ENCODE data around the gene RAD51B. TPM values are rescaled to one million over a fixed set of nuclear protein-coding genes. Genes with fewer than 3 reads are reported as not detected.

The RAD51B gene
- polyA plus RNA-seq, 1 donor = 7.3 TPM

DNA sequence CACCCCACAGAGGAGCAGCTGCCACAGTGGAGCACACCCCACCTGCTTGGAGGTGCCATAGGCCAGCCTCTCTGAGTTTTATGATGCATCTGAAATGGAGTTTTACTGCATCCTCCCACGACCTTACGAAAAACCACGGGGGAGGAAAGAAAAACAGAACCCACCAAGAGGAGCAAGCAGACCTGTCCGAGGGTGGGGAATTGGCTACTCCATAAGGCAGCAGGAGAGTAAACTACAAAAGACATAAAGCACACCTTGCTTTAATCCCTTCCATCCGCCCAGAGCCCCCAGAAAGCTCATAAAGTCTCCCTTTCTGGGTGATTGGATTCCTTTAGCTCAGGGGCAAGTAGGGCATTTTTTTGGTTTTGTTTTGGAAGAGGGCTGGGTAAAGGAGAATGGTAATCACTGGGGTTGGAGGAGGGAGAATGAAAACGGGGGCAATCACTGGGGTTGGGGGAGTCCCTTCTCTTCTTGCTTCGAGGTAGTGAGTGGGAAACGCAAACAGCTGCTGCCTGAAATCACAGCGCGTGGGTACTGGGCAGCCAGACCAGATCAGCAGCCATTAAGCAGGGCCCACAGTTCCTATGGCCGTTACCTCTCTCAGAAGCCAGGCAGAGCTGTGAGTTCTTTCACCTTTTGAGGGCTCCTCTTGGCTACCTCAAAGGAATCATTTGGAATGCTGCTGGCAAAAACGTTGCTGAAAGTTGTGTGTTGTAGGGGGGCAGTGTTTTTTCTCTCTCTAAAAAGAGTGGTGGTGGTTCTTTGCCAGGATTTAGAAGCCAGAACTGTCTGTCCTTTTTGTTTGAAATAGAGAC, 539.6 kb downstream of the RAD51B start:
- DNase-seq (ENCODE audit: low read depth) = no peak

DNA sequence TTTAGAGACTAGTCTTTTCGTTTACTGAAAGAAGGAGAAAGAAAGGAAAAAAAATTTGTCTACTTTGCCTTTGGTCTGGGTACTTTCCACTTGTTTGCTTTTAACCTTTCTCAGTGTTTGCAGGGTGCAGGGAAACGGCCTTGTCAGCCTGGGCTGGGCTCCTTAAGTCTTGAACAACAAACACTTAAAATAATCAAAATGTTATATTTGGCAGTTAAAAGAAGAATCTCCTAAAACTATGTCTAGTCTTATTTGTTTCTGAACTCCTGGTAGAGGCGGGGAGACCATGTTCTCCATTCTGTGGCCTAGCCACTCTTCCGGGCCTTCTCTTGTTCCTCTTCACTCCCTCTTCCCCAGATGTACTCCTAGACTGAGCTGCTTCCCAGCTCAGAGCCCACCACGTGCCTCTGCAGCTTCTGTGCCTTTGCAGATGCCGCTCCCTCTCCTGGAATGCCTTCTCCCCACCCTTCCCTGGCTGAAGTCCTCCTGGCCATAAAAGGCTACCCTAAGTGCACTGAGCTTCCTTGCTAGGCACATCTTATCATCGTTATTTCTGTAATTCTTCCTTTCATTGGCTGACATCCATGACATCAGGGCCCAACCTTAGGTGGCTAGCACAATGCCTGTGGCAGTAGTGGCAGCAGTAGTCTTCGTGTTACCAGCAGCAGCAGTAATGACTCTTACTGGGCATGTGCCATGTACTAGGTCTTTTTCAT, 540.4 kb downstream of the RAD51B start:
- DNase-seq (ENCODE audit: low read depth) = no peak

DNA sequence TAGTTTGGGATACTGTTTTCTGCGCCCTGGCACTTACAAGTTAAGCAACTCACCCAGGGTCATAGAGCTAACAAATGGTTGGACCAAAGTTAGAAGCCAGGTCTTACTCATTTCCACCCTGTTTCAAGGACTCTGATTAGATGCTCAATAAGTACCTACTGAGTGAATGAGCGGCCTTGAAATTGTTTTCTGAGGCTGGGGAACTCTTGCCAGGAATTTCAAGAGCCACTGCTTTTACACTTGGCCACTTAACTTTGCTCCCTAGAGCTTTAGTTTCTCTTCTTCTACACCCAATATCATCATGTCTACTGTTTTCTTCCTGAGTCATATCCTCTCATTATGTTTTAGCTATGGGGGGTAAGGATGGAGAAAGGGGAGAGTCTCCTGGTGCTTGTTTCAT, 541.7 kb downstream of the RAD51B start:
- DNase-seq (ENCODE audit: low read depth) = no peak

DNA sequence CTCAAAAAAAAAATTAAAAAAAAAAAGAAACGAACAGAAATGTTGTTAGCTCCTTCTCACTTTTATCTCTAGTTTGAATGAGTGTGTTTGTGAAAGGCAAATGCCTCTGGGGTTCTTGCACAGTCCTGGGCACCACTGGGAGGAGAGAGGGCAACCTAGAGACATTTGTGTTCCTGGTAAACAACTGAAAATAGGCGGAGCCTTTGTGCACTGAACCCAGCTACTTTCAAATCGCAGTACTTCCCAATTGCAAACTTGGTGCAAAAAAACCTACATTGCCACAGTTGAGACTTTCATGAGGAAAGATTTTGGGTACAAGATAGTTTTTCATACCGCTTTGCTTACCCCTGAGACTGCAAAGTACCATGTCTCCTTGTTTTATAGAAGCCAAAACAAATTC, 543.3 kb downstream of the RAD51B start:
- no peak for DNase-seq (ENCODE audit: low read depth)

DNA sequence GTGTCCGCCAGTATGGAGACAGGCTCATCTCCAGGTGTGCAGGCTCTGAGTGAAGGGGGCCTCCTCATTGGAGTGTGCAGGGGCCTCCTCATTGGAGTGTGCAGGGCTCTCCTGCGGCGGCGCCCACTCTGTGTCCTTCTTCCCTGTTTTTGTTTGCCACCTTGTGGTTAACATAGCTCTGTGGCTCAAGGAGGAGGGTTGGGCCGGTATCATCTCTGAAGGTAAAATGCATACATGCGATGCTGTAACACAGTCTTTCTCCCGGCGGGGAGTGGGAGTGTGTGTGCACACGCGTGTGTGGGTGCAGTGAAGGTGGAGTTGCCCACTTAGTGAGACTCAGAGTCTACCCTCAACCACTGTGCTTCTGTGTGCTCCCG, 543.9 kb downstream of the RAD51B start:
- DNase-seq (ENCODE audit: low read depth) = no peak

DNA sequence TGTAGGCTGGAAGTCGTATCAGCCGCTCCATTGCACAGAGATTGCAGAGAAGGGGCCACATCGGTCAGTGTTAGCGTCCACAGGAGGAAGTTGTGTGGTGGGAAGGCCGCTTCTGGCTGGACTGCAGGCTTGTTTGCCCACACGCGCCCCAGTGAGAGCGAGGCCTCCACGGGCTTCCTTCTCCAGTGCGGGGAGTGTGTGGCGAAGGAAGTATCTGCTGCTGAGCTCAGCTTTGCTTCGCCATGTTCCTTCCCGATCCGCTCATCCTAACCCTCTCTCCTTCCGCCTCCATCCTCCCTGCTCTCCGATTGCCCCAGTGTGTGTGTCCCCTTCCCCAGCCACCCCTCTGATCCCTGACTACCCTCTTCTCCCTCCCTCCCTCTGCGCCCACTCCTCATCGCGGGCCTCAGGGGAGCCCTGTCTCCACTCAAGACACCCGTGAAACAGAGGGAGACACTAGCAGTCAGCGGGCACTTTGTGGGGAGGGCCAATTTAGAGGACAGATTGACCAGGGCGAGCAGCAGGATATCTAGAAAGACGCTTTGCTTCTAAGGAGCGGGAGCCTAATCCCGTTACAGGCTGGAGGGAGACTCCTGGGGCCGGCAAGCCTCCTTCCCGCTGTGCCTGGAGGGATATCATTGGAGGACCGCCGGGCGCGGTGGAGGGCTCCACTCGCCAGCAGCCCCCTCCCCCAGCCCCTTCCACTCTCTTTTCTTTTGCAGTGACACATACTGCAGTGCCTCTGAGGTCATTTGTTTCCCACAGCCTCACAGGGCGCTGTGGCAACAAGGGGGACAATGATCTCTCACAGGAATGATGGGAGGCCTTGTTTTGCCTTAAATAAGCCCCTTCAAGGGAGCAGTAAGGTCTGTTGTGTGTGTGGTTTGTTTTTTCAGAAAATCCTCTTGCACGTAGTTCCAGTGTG, 544.5 kb downstream of the RAD51B start:
- no peak for DNase-seq (ENCODE audit: low read depth)

DNA sequence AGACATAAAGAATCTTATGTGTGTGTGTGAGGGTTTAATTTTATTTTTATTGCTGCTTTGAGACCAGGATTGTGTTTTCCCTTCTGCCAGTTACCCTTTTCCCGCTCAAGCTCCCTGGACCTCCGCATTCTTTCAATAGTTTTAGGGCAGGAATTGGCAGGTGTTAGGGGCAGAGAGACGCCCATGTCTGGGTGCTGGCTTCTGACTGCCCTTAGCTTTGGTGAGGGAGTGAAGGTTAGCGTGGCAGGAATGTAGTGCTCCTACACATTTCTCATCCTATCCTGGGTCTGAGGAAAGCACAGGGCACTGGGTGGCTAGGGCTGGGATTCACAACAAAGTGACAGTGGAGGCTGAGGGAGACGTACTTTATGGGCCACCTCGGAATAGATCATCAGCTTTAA, 545.2 kb downstream of the RAD51B start:
- DNase-seq (ENCODE audit: low read depth) = no peak

DNA sequence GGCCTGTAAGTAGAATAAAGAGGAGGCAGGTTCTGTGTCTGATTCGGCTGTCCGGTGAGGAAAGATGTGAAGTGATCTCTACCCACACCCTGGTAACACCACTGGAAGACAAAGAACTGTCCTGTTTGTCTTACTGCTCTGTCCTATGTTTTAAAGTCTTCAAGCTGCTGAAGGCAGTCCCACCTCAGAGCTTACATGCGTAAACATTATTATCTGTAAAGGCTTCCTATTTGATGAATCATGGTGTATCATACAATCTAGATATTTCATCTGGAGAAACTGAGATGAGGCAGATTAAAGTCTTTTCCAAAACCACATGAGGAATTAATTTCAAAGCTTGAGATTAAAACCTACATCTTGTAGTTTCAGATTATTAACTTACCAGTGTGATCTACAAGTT, 545.6 kb downstream of the RAD51B start:
- no peak for DNase-seq (ENCODE audit: low read depth)

DNA sequence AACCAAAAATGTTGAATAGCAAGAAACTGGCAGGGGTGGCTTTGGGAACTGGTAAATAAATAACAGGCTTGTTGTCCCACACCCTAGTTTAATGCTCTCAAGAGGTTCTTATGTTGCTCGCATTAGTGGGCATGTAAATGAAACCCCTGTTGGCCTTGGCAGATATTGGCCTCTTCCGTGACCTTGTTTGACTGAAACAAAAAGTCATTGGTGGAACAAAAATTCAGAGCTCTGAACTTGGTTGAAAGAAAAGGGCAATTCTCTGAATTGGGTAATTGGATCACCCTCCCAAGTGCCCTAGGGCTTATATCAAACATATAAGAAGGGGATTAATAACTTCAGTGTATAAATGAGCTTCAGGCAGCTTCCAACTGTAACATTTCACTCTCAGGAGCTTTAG, 547.1 kb downstream of the RAD51B start:
- no peak for DNase-seq (ENCODE audit: low read depth)

DNA sequence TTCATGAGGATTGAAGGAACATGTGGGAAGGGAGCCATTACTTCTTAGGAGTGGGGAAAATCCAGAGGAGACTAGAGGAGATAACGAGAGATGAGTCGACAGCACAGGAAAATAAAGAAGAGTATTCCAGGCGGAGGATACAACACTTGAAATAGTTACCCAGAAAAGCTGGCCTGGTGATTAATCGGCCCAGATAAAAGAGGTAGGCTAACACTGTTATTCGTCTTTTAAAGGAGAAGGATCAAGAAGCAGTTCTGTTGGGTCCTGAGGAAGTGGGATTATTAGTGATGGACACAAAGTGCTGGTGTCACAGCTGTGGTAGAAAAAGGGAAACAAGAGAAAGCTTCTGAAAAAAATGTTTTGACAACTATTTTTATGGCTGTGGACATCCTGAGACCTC, 548.0 kb downstream of the RAD51B start:
- DNase-seq (ENCODE audit: low read depth) = no peak

DNA sequence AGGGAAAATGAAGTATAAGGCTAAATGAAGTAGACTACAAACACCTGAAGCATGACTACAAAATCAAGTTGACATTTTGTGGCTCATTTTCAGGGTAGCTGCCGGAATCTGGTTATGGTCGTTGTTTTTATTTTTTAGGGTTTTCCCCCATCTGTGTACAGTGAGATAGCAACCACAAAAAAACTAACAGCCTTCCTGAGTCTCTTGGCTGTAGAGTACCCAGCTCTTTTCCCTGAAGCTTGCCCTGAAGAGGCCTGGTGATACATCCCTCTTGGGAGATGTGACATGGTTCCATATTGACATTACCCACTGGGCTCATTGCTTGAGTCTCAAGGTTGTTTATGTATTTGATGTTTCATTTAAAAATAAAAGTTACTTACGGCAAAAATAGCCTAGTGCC, 549.3 kb downstream of the RAD51B start:
- no peak for DNase-seq (ENCODE audit: low read depth)

DNA sequence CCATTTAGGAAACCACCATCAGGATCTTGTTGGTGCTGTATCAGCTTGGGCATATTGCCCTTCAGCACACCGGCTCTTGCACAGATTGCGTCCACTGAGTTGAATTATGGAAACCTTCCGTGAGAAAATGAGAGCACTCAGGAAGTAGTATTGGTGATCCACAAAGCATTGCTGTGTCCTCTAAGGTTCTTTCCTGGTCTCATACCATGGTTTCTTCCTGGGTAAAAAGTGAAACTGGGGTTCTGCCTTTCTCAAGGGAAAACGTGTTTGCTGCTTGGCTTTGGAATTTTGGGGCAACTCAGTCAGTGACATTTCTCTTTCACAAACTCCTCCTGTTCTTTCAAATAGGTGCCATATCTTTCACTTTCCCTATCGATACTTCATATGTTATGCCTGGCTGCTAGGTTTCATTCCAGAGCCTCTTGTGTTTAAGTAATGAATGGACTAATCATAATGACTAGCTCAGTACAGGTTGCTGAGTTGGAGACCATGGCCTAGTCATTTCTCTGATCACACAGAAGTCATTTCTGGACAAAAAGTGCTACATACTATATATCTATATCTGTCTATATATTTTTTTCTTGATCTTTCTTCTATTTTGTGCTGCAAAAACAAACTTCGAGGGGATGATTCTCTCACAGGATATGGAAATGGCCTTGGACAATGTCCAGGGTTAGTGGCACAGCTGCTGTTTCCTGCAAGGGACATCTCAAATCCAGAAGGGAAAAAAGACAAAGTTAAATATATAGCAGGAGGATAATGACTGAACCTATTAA, 549.9 kb downstream of the RAD51B start:
- no peak for DNase-seq (ENCODE audit: low read depth)

DNA sequence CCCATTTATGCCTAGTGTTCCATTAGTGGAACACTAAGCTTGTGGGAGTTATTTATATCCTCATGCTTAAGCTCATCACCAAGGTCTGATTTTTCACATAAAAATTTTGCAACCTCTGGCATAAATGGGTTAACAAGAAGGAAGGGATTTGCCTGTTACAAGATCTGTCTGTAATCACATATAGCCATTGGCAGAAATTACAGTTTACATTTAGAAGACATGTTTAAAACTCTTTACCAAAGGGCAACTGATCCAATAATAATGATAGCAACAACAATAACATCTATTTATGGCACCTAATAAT, 550.4 kb downstream of the RAD51B start:
- DNase-seq (ENCODE audit: low read depth) = no peak

DNA sequence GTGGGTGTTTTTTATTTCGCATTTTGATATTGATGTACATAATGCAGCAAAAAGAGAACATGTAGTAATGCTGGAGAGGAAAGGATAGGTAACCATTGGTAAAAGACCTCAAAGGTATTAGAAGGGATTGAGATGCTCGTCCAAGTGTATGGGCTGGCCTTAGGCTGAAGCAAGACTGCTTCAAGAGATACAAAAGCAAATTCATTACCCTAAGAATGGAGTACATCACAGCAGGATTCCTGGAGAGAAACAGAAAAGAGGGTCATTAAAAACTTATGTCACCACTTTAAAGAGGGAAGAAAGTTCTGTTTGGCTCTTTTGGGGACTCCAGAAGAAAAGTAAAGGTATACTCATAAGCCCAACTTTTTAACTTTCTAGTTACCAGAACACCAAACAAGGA, 552.8 kb downstream of the RAD51B start:
- DNase-seq (ENCODE audit: low read depth) = no peak

DNA sequence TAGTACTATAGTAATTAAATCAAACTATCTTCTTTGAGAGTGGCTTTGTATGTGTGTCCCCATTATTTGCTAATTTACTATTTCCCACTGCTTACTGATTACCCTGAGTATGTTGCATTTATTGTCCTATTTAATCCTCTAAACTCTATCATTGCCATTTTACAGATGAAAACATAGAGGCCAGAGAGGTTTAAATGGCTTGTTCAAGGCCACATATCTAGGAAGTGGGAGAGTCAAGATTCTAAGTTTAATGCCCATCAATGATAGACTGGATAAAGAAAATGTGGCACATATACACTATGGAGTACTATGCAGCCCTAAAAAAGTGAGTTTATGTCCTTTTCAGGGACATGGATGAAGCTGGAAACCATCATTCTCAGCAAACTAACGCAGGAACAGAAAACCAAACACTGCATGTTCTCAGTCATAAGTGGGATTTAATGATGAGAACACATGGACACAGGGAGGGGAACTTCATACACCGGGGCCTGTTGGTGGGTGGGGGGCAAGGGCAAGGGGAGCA, 553.6 kb downstream of the RAD51B start:
- no peak for DNase-seq (ENCODE audit: low read depth)

DNA sequence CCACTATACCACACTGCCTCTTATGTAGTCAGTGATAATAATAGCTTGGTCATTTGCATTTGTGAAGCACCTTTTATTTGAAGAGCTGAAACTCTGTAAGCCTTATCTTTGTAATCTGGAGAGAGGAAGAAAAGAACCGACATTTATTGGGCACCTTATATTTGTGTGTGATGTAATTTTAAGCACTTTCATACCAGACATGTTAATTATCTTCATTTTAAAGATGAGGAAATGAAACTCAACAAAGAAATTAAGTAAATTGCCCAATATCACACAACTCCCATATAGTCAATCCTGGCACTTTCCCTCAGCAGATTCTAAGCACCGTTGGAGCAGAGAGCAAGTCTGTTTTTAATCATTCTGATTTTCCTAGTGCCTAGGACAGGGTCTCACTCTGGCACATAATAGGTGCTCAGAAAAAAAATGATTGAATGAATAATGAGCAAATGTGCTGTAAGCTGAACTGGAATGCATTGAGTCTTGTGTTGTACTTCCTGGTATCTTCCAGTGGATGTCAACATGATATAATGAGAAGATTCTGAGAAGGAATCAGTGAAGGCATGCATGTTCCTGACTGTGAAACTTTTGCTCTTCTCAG, 554.4 kb downstream of the RAD51B start:
- DNase-seq (ENCODE audit: low read depth) = no peak

DNA sequence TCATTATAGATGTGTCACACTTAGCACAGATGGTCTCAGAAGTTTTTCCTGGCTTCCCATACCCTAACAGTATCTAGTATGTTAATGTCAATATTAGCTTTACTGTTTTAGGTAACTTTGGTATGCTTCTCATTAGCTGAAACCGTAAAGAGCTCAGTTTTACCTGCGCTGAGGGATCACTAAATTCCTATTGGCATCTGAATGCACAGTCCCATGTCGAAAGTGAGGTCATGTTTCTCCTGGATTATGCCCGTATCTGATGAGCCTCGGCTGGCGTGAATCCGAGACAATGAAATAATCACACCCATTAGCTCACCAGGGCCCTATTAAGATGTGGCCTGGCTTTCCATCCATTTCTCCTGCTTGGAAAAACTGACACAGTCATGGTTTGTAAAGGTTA, 555.1 kb downstream of the RAD51B start:
- DNase-seq (ENCODE audit: low read depth) = no peak

DNA sequence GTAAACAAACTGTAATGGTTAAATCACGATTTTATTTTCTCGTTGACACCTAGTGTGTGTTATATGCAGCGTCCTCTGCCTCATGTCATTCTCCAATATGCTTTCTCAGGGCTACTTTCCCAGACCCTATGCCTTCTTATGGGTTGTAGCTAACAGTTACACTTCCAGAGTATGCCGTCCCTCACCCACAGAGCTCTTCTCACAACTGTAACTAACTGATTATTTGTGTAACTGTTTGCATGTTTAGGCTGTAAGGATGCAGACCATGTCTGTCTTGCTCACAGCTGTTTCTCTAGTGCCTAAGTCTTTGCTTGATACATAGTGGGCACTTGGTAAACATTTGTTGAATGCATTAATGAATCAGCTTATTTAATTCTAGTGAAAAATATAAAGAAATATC, 555.8 kb downstream of the RAD51B start:
- DNase-seq (ENCODE audit: low read depth) = no peak

DNA sequence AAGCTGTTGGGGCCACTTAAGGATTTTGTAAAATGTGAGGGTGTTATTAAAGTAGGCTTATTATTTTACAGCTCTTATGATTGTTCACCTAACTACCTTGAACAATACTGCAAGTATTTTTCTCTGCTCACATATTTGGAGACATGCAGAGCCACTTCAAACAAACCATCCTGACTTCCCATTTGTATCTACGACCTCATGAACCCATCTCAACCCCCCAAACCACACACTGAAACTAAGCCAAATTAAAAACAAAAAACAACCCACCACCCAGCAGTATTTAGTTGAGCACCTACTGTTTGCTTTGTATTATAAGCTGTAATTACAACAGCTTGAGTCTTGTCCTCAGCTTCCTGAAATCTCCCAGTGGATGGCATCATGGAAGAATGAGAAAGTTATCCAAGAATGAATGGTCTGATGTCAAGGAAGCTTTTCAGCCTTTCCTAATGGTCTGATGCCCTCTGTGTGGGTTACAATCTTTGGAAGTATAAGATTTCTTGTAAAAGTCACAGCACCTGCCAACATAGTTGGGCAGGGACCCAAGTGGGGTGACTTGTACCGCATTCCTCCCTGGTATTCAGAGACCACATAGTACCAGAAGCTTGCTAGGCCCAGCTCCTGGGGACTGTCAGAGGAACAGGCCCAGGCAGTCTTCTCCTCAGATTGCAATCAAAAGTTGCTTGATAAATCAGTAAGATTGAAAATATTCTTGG, 556.6 kb downstream of the RAD51B start:
- no peak for DNase-seq (ENCODE audit: low read depth)

DNA sequence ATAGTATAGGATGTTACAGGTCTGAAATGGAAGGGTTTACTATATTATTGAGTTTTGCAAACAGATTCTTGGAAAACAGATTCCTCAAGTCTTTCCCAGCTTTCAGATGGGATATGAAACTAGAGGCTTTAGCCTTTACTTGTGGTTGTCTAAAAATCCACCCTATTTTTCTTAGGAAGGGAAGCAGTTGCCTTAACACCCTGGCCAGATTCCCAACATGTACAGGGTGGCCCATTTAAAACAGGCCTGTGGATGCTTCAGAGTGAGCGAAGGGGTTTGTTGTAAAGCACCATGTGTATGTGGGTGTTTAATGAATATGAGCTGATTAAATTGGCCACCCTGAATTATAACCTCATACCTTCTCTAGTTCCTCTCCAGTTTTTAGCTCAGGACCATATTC, 557.4 kb downstream of the RAD51B start:
- no peak for DNase-seq (ENCODE audit: low read depth)

DNA sequence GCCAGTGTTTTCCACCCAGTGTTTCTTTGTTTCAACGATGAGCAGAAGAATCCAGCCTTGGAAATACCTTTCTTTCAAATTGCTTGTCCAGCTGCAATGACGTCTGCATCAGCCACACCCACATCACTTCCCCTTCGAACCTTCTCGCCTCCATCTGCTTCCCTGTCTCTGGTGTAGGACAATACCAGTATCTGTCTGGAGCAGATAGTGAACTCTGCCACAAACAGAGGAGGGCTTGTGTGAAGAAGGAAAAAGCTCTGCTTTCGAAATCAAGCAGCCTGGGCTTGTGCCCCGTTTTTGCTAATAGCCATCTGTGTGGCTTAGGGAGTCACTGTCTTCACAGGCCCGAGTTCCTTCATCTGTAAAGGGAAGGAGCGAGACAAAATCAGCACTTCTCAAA, 557.9 kb downstream of the RAD51B start:
- DNase-seq (ENCODE audit: low read depth) = no peak
